ENCODE data around the gene DLGAP1. TPM values are rescaled to one million over a fixed set of nuclear protein-coding genes. Genes with fewer than 3 reads are reported as not detected.
A peak's percentile ranks its signal among the peaks of the same experiment; 100 is the strongest.

DLGAP1 gene
- total and polyA plus RNA-seq, 2 of the 8 experiments (the other 6 are each of a cell fraction or from before 2014, with no cell fraction given) = 11.8 to 16.9 TPM

- TF ChIP-seq MAX (IDR thresholded peaks at IDR 0.05) (no peak), BCL11A (IDR thresholded peaks at IDR 0.05; ENCODE audit: low read depth in 2 of 2, low read length in 2 of 2) (no peak), EP300 (IDR thresholded peaks at IDR 0.05; ENCODE audit: borderline replicate concordance in 1 of 2, low read depth in 2 of 2, low read length in 2 of 2) (peak in 1 of 2 experiments; percentile 75; a peak in 1 of 3 replicates), KDM1A (IDR thresholded peaks at IDR 0.05; ENCODE audit: borderline replicate concordance, low read length) (no peak), GABPA (IDR thresholded peaks at IDR 0.05; ENCODE audit: borderline replicate concordance, insufficient read depth, low read length) (no peak), SIX5 (IDR thresholded peaks at IDR 0.05; ENCODE audit: low read depth, low read length) (no peak), SUZ12 (IDR thresholded peaks at IDR 0.05; ENCODE audit: low read length) (no peak), POU5F1 (IDR thresholded peaks at IDR 0.05; ENCODE audit: low read depth, low read length) (no peak)
These were observed 928.4 kb downstream of the DLGAP1 start (continued) for GRCh38 chr18:3526421-3527354.
